HUES64 (cell line): ENCODE results near the gene FNBP1.
"Not testable (repeated sequence)": the region's sequence is repeated elsewhere in the genome, so short reads cannot be mapped to it uniquely, and the experiment has no call there.

Experiments
- H3K27ac ChIP-seq: 2 replicates; pipeline ENCODE4 v1.7.0; 2013; ENCODE audit warnings: low read depth, low read length, inconsistent platforms
- H3K27me3 ChIP-seq: 2 replicates; pipeline ENCODE4 v1.6.1; 2013; ENCODE audit warnings: mild to moderate bottlenecking, low read length; ENCODE audit not compliant: insufficient read depth
- H3K36me3 ChIP-seq: 2 replicates; pipeline ENCODE4 v1.6.1; 2013; ENCODE audit warnings: mild to moderate bottlenecking, low read length; ENCODE audit not compliant: insufficient read depth
- H3K4me1 ChIP-seq: 2 replicates; pipeline ENCODE4 v1.6.1; 2013; ENCODE audit warnings: mild to moderate bottlenecking, low read length, moderate library complexity; ENCODE audit not compliant: insufficient read depth
- H3K4me3 ChIP-seq: 2 replicates; pipeline ENCODE4 v1.5.1; 2013; ENCODE audit warnings: mild to moderate bottlenecking, low read length, moderate library complexity
- H3K9ac ChIP-seq: 2 replicates; pipeline ENCODE4 v1.6.1; 2013; ENCODE audit warnings: mild to moderate bottlenecking, low read depth, low read length
- H3K9me3 ChIP-seq: 2 replicates; pipeline ENCODE4 v1.6.1; 2013; ENCODE audit warnings: low read depth, low read length; ENCODE audit not compliant: insufficient read depth
- WGBS: fragments of 150-250, 120-280 bp; methylation state at CpG from one replicate; pipeline ENCODE4 v1.1.7; 2013; ENCODE audit warnings: missing lambda C conversion rate; 5-methylcytosine and 5-hydroxymethylcytosine counted together

The FNBP1 gene

GRCh38 chr9:129968690-129969485 lies 74.1 kb downstream of the FNBP1 start:
- H3K27me3 ChIP-seq, result no peaks in the 10 kb centered on the region
- H3K9ac ChIP-seq, result no peak overlapping the region
- WGBS, result 100% methylated on average over 2 of the region's 4 CpGs
- no peaks in the 10 kb centered on the region for H3K9me3 ChIP-seq
- peaks cover 25% of the 10 kb centered on the region for H3K4me1 ChIP-seq
- H3K27ac ChIP-seq, result no peak overlapping the region
- H3K36me3 ChIP-seq, result peaks cover 5% of the 10 kb centered on the region; the same call in 1 of the 2 replicates
- H3K4me3 ChIP-seq, result no peak overlapping the region

GRCh38 chr9:129964901-129965734 lies 77.9 kb downstream of the FNBP1 start:
- H3K27ac ChIP-seq, result peak overlapping the region; percentile 83
- H3K27me3 ChIP-seq, result no peaks in the 10 kb centered on the region
- H3K4me3 ChIP-seq, result no peak overlapping the region
- peak overlapping the region; percentile 49 for H3K9ac ChIP-seq
- H3K4me1 ChIP-seq, result peaks cover 45% of the 10 kb centered on the region
- no peaks in the 10 kb centered on the region for H3K36me3 ChIP-seq
- H3K9me3 ChIP-seq, result no peaks in the 10 kb centered on the region
- 71% methylated on average over 15 of the region's 21 CpGs for WGBS

- peak overlapping the region; percentile 68 for H3K9ac ChIP-seq
- no peaks in the 10 kb centered on the region for H3K9me3 ChIP-seq
- no peaks in the 10 kb centered on the region for H3K36me3 ChIP-seq
- H3K27me3 ChIP-seq, result no peaks in the 10 kb centered on the region
- H3K4me1 ChIP-seq, result peaks cover 45% of the 10 kb centered on the region
- peak overlapping the region; percentile 92 for H3K27ac ChIP-seq
- WGBS, result 30% methylated on average over 13 of the region's 14 CpGs
- H3K4me3 ChIP-seq, result peak overlapping the region; percentile 49
These were observed 79.9 kb downstream of the FNBP1 start for GRCh38 chr9:129962889-129963703.

- Histone ChIP-seq H3K27me3 (no peaks in the 10 kb centered on the region), H3K4me3 (peak overlapping the region; percentile 49), H3K27ac (peak overlapping the region; percentile 92), H3K4me1 (peaks cover 45% of the 10 kb centered on the region), H3K9ac (peak overlapping the region; percentile 68), H3K9me3 (no peaks in the 10 kb centered on the region), H3K36me3 (0 out of 2 replicates have a peak, but pooled peaks cover 3% of the 10 kb centered on the region)
- WGBS, result 32% methylated on average over 9 of the region's 9 CpGs
These were observed 80.5 kb downstream of the FNBP1 start for GRCh38 chr9:129962451-129962864.

- H3K9me3 ChIP-seq, result no peaks in the 10 kb centered on the region
- no peak overlapping the region for H3K4me3 ChIP-seq
- H3K27ac ChIP-seq, result no peak overlapping the region
- no peak overlapping the region for H3K9ac ChIP-seq
- 96% methylated on average over 1 of the region's 1 CpG for WGBS
- H3K27me3 ChIP-seq, result no peaks in the 10 kb centered on the region
- peaks cover 19% of the 10 kb centered on the region for H3K4me1 ChIP-seq
- H3K36me3 ChIP-seq, result peaks cover 19% of the 10 kb centered on the region; the same call in 1 of the 2 replicates
These were observed 84.2 kb downstream of the FNBP1 start for GRCh38 chr9:129958796-129959195.

- Histone ChIP-seq H3K4me1 (no peaks in the 10 kb centered on the region), H3K36me3 (peaks cover 30% of the 10 kb centered on the region; the same call in 1 of the 2 replicates), H3K27ac (no peak overlapping the region), H3K27me3 (no peaks in the 10 kb centered on the region), H3K9me3 (no peaks in the 10 kb centered on the region), H3K9ac (no peak overlapping the region), H3K4me3 (no peak overlapping the region)
- 92% methylated on average over 6 of the region's 6 CpGs for WGBS
These were observed 88.0 kb downstream of the FNBP1 start for GRCh38 chr9:129954868-129955550.

GRCh38 chr9:129953736-129954135 lies 89.3 kb downstream of the FNBP1 start:
- Histone ChIP-seq H3K9ac (no peak overlapping the region), H3K4me1 (no peaks in the 10 kb centered on the region), H3K27ac (no peak overlapping the region), H3K4me3 (no peak overlapping the region), H3K9me3 (no peaks in the 10 kb centered on the region), H3K36me3 (peaks cover 30% of the 10 kb centered on the region; the same call in 1 of the 2 replicates), H3K27me3 (no peaks in the 10 kb centered on the region)
- 86% methylated on average over 1 of the region's 1 CpG for WGBS

GRCh38 chr9:129952337-129952736 lies 90.7 kb downstream of the FNBP1 start:
- Histone ChIP-seq H3K27me3 (no peaks in the 10 kb centered on the region), H3K27ac (no peak overlapping the region), H3K4me1 (no peaks in the 10 kb centered on the region), H3K4me3 (no peak overlapping the region), H3K9ac (no peak overlapping the region), H3K36me3 (peaks cover 26% of the 10 kb centered on the region; the same call in 1 of the 2 replicates), H3K9me3 (no peaks in the 10 kb centered on the region)
- 91% methylated on average over 2 of the region's 3 CpGs for WGBS

GRCh38 chr9:129949821-129950220 lies 93.2 kb downstream of the FNBP1 start:
- no peaks in the 10 kb centered on the region for H3K27me3 ChIP-seq
- H3K9me3 ChIP-seq, result no peaks in the 10 kb centered on the region
- H3K4me3 ChIP-seq, result no peak overlapping the region
- no peaks in the 10 kb centered on the region for H3K4me1 ChIP-seq
- H3K36me3 ChIP-seq, result peaks cover 11% of the 10 kb centered on the region; the same call in 1 of the 2 replicates
- no peak overlapping the region for H3K27ac ChIP-seq
- WGBS, result 99% methylated on average over 4 of the region's 5 CpGs
- H3K9ac ChIP-seq, result no peak overlapping the region

GRCh38 chr9:129948626-129949025 lies 94.4 kb downstream of the FNBP1 start:
- 83% methylated on average over 7 of the region's 7 CpGs for WGBS
- not testable (repeated sequence) for H3K27ac ChIP-seq

More at GRCh38 chr9:129948626-129949025, 94.4 kb downstream of the FNBP1 start:
- not testable (repeated sequence) for H3K9me3 ChIP-seq, H3K27me3 ChIP-seq, H3K4me3 ChIP-seq, H3K4me1 ChIP-seq, H3K9ac ChIP-seq
- H3K36me3 ChIP-seq, result peaks cover 11% of the 10 kb centered on the region; the same call in 1 of the 2 replicates
